ENCODE data around the gene ENAH. TPM values are rescaled to one million over a fixed set of nuclear protein-coding genes. Genes with fewer than 3 reads are reported as not detected.
"Not testable (repeated sequence)": the region's sequence is repeated elsewhere in the genome, so short reads cannot be mapped to it uniquely, and the experiment has no call there.

ENAH gene
- total RNA-seq, 1 donor from 2014 or later, result 179 TPM

DNA sequence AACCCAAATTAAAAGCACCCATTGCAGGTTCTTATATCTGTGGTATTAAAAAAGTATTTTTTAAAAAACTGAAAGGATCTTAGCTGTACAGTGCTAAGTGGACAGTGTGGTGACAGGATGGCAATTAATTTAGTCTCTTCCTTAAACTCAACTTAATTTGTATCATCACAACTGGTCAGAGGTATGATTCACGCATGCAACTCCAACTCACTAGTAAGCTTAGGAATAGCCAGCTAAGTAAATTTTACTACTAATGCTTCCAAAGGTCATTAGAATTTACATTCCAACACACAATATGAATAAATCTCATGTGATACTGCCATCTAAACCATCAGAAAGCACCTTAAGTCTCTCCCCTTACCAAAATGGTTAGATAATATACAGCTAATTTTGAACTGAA lies 35.4 kb downstream of the ENAH start:
- no peak for DNase-seq (ENCODE audit: low read depth, low spot score)
- Mint-ChIP-seq H3K27ac (ENCODE audit: unreplicated experiment) (no peak overlapping the region), H3K4me3 (no peak overlapping the region), H3K9me3 (peaks cover 10% of the 10 kb centered on the region), H3K27me3 (ENCODE audit: low read depth) (no peaks in the 10 kb centered on the region), H3K36me3 (ENCODE audit: low read depth) (peaks cover 23% of the 10 kb centered on the region), H3K4me1 (peaks cover 32% of the 10 kb centered on the region)
- no peak for TF ChIP-seq CTCF (conservative IDR thresholded peaks at IDR 0.05)

DNA sequence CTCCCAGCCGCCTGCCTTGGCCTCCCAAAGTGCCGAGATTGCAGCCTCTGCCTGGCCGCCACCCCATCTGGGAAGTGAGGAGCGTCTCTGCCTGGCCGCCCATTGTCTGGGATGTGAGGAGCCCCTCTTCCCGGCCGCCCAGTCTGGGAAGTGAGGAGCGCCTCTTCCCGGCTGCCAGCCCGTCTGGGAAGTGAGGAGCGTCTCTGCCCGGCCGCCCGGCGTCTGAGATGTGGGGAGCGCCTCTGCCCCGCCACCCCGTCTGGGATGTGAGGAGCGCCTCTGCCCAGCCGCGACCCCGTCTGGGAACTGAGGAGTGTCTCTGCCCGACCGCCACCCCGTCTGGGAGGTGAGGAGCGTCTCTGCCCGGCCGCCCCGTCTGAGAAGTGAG lies 37.5 kb downstream of the ENAH start:
- Mint-ChIP-seq H3K4me1 (peaks cover 31% of the 10 kb centered on the region), H3K36me3 (ENCODE audit: low read depth) (peaks cover 12% of the 10 kb centered on the region)
- not testable (repeated sequence) for DNase-seq (ENCODE audit: low read depth, low spot score); H3K9me3 Mint-ChIP-seq; H3K27ac Mint-ChIP-seq (ENCODE audit: unreplicated experiment); H3K27me3 Mint-ChIP-seq (ENCODE audit: low read depth); H3K4me3 Mint-ChIP-seq

DNA sequence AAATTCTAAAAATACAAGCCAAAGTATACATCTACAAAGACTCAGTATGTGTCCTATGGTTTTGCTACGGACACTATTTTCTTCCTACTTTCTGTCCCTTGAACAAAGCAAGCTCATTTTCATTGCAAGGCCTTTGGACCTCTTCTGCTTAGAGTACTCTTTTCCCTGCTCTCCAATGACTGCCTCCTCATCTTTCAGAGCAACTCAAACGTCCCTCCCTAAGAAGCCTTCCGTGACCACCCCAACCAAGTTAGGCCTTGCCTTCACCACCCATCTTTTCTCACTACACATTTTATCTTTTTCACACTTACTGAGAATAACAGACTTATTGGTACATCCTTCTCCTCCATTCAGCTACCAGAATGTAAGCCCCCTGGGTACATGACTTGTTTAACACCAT lies 39.9 kb downstream of the ENAH start:
- peaks cover 6% of the 10 kb centered on the region for H3K9me3 Mint-ChIP-seq

DNA sequence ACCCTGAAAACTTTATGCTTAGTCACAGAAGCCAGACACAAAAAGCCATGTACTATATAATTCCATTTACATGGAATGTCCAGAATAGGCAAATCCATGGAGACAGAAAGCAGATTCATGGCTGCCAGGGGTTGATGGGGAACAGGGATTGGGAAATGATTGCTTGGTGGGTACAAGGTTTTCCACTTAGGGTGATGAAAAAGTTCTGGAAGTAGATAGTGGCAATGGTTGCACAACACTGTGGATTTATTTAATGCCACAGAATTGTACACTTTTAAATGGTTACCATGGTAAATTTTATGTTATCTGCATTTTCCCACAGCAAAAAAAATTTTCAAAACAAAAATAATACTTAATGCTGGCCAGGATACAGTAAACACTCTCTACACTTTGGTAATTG lies 40.6 kb downstream of the ENAH start:
- DNase-seq (ENCODE audit: low read depth, low spot score), result no peak
- Mint-ChIP-seq H3K27ac (ENCODE audit: unreplicated experiment) (no peak overlapping the region), H3K4me1 (peaks cover 40% of the 10 kb centered on the region), H3K9me3 (peaks cover 6% of the 10 kb centered on the region), H3K27me3 (ENCODE audit: low read depth) (no peaks in the 10 kb centered on the region), H3K4me3 (no peak overlapping the region), H3K36me3 (ENCODE audit: low read depth) (peaks cover 12% of the 10 kb centered on the region)
- no peak for TF ChIP-seq CTCF (conservative IDR thresholded peaks at IDR 0.05)

More for the DNA sequence above, 39.9 kb downstream of the ENAH start:
- Mint-ChIP-seq H3K27ac (ENCODE audit: unreplicated experiment) (no peak overlapping the region), H3K36me3 (ENCODE audit: low read depth) (peaks cover 12% of the 10 kb centered on the region), H3K27me3 (ENCODE audit: low read depth) (no peaks in the 10 kb centered on the region), H3K4me1 (peaks cover 32% of the 10 kb centered on the region), H3K4me3 (no peak overlapping the region)
- DNase-seq (ENCODE audit: low read depth, low spot score), result no peak
- no peak for TF ChIP-seq CTCF (conservative IDR thresholded peaks at IDR 0.05)

GRCh38 chr1:225611537-225612223 lies 41.2 kb downstream of the ENAH start:
- no peak for TF ChIP-seq CTCF (conservative IDR thresholded peaks at IDR 0.05)
- no peak for DNase-seq (ENCODE audit: low read depth, low spot score)
- peaks cover 46% of the 10 kb centered on the region for H3K4me1 Mint-ChIP-seq
- H3K27me3 Mint-ChIP-seq (ENCODE audit: low read depth), result no peaks in the 10 kb centered on the region
- H3K27ac Mint-ChIP-seq (ENCODE audit: unreplicated experiment), result no peak overlapping the region
- no peak overlapping the region for H3K4me3 Mint-ChIP-seq
- peaks cover 10% of the 10 kb centered on the region for H3K36me3 Mint-ChIP-seq (ENCODE audit: low read depth)
- H3K9me3 Mint-ChIP-seq, result peaks cover 8% of the 10 kb centered on the region

DNA sequence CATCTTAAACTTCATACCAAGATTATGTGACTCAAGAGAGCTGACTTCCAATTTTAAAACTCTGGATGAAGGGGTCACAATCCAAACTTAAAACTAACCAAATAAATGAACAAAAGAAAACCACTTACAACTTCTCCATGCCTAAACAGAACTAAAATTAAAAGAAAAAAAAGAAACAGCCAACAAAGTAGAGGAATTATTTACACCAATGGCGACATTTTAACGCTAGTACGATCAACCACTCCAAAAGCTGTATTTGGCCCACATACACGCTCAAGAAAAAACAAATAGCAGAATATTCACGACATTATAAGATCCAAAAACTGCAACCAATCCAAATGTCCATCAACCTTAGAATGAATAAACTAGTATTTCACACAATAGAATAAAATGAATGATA lies 42.4 kb downstream of the ENAH start:
- no peak overlapping the region for H3K27ac Mint-ChIP-seq (ENCODE audit: unreplicated experiment)
- no peaks in the 10 kb centered on the region for H3K27me3 Mint-ChIP-seq (ENCODE audit: low read depth)
- peaks cover 5% of the 10 kb centered on the region for H3K36me3 Mint-ChIP-seq (ENCODE audit: low read depth)
- no peak overlapping the region for H3K4me3 Mint-ChIP-seq
- peaks cover 48% of the 10 kb centered on the region for H3K4me1 Mint-ChIP-seq
- peaks cover 8% of the 10 kb centered on the region for H3K9me3 Mint-ChIP-seq
- no peak for DNase-seq (ENCODE audit: low read depth, low spot score)
- TF ChIP-seq CTCF (conservative IDR thresholded peaks at IDR 0.05), result no peak
